GM18507 (cell line): Measurements from ENCODE around the gene ZNF417.
"Not testable (repeated sequence)": the region's sequence is repeated elsewhere in the genome, so short reads cannot be mapped to it uniquely, and the experiment has no call there.

ENCODE experiments used
- DNase-seq: peaks from one replicate; pipeline ENCODE4 v3.0.0; 2011; ENCODE audit warnings: low read depth; ENCODE audit not compliant: insufficient read length; ENCODE audit errors: extremely low spot score
- FAIRE-seq: peaks from 2 replicates; lab custom pipeline; 2011; peaks lifted over from hg19 to GRCh38; lab: Jason Lieb, UNC

Gene ZNF417

GRCh38 chr19:57888560-57889231 is 27.7 kb downstream of the ZNF417 start, which contains the start of gene ZNF814:
ZNF814 (minus strand) TSS chr19:57889037; CDS start chr19:57888802, 235 bp downstream.
- DNase-seq (no peak), FAIRE-seq (peak; percentile 84)

GRCh38 chr19:57888107-57888559 is 28.3 kb downstream of the ZNF417 start:
- FAIRE-seq = no peak

GRCh38 chr19:57887195-57887941 is 29.0 kb downstream of the ZNF417 start:
- FAIRE-seq (no peak), DNase-seq (no peak)

More at GRCh38 chr19:57888107-57888559, 28.3 kb downstream of the ZNF417 start:
- no peak for DNase-seq

GRCh38 chr19:57886046-57886445 is 30.3 kb downstream of the ZNF417 start:
- DNase-seq (no peak), FAIRE-seq (no peak)

DNA sequence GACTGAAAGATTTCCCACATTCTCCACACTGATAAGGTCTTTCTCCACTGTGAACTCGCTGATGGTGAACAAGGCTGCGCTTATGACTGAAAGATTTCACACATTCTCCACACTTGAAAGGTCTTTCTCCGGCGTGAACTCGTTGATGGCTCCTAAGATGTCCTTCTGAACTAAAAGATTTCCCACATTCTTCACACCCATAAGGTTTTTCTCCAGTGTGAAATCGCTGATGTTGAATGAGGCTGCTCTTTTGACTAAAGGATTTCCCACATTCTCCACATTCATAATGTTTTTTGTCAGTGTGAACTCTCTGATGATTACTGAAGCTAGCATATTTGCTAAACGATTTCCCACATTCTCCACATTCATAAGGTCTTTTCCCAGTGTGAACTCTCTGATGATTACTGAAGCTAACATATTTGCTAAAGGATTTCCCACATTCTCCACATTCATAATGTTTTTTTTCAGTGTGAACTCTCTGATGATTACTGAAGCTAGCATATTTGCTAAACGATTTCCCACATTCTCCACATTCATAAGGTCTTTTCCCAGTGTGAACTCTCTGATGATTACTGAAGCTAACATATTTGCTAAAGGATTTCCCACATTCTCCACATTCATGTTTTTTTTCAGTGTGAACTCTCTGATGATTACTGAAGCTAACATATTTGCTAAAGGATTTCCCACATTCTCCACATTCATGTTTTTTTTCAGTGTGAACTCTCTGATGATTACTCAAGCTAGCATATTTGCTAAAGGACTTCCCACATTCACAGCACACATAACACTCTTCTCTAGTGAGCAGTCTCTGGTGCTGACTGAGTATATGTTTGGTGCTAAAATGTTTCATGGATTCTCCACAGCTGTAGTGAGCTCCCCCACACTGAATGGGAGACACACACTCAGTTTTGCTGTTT is 42.3 kb downstream of the ZNF417 start:
- FAIRE-seq, DNase-seq: not testable (repeated sequence)

GRCh38 chr19:57872450-57872849 is 43.9 kb downstream of the ZNF417 start:
- DNase-seq = no peak
- no peak for FAIRE-seq

DNA sequence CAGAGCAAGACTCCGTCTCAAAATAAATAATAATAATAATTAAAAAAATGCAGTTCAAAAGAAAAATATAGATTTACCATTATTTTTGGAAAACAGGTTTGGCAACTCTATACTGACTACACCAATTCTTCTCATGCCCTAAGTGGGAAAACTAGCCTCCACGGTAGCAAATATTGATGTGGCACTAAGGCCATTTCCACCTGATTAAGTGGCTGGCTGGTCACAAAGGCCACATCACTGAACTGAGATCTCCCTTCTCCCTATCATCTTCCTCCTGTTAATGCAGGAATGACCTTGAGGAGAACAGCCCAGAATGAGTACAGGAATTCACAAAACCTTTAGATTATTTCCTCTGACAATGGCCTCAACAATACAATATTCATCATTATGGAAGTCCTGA is 46.2 kb downstream of the ZNF417 start:
- FAIRE-seq = no peak
- DNase-seq = no peak

- not testable (repeated sequence) for FAIRE-seq, DNase-seq
These were observed 46.7 kb downstream of the ZNF417 start for GRCh38 chr19:57869655-57870054.

- no peak for FAIRE-seq
- DNase-seq = no peak
These were observed 48.4 kb downstream of the ZNF417 start for GRCh38 chr19:57867868-57868492.
